HCT116 (cell line): ENCODE measurements around the gene DUSP28.

Experiments used
- EGR1 ChIP-seq: IDR thresholded peaks from 2 replicates; pipeline ENCODE4 v1.6.1; 2012; ENCODE audit warnings: low read depth
- ELF1 ChIP-seq: IDR thresholded peaks from 2 replicates; pipeline ENCODE4 v1.6.1; 2012; ENCODE audit warnings: low read depth, borderline replicate concordance
- JUND ChIP-seq: IDR thresholded peaks from 2 replicates; pipeline ENCODE4 v1.6.1; 2012
- POLR2A ChIP-seq: IDR thresholded peaks from 2 replicates; pipeline ENCODE4 v1.7.0; 2011; ENCODE audit warnings: borderline replicate concordance; ENCODE audit not compliant: insufficient read depth, insufficient read length; ENCODE audit errors: extremely low read depth
- YY1 ChIP-seq: IDR thresholded peaks from 2 replicates; pipeline ENCODE4 v1.6.1; 2011; ENCODE audit warnings: low read length, low read depth, moderate library complexity, mild to moderate bottlenecking; ENCODE audit not compliant: insufficient replicate concordance; ENCODE audit errors: extremely low read depth
- TF ChIP-seq, protein P1 (sequence below), 3 experiments: fragments of 200-600 bp in 1 of 3; sonication (generic) in 1 of 3; IDR thresholded peaks in 2 of 3; conservative IDR thresholded peaks in 1 of 3; 2 replicates each; pipeline ENCODE4 v1.5.1; 2012 to 2017; ENCODE audit warnings: low read depth in 2 of 3, low read length in 2 of 3, antibody characterized with exemption in 1 of 3, borderline replicate concordance in 1 of 3, control low read depth in 1 of 3, mild to moderate bottlenecking in 1 of 3, mixed read lengths in 1 of 3, mixed run types in 1 of 3, moderate library complexity in 1 of 3; ENCODE audit not compliant: insufficient read depth in 1 of 3
- TF ChIP-seq, protein P2 (sequence below): IDR thresholded peaks from 2 replicates; pipeline ENCODE4 v1.6.1; 2012

DNA sequence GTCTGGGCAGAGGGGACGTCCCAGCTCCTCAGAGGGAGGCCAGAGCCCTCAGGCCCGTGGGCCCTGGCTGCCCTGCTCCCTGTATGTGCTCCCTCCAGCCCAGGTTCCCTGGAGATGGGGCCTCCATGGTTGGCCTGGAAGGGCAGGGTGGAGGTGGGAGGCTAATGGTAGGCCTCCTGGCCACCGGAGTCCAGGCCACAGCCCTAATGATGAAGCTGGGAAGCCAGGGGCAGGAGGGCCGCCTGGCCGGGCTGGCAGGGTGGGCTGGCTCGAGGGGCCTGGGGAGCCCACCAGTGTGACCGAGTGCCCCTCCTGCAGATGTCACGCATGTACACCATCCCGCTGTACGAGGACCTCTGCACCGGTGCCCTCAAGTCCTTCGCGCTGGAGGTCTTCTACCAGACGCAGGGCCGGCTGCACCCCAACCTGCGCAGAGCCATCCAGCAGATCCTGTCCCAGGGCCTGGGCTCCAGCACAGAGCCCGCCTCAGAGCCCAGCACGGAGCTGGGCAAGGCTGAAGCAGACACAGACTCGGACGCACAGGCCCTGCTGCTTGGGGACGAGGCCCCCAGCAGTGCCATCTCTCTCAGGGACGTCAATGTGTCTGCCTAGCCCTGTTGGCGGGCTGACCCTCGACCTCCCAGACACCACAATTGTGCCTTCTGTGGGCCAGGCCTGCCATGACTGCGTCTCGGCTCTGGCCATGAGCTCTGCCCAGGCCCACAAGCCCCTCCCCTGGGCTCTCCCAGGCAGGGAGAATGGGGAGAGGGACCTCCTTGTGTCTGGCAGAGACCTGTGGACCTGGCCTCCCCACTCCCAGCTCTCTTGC, 17.3 kb downstream of the DUSP28 start:
- no peak for TF ChIP-seq ELF1
- TF ChIP-seq, protein P1, sequence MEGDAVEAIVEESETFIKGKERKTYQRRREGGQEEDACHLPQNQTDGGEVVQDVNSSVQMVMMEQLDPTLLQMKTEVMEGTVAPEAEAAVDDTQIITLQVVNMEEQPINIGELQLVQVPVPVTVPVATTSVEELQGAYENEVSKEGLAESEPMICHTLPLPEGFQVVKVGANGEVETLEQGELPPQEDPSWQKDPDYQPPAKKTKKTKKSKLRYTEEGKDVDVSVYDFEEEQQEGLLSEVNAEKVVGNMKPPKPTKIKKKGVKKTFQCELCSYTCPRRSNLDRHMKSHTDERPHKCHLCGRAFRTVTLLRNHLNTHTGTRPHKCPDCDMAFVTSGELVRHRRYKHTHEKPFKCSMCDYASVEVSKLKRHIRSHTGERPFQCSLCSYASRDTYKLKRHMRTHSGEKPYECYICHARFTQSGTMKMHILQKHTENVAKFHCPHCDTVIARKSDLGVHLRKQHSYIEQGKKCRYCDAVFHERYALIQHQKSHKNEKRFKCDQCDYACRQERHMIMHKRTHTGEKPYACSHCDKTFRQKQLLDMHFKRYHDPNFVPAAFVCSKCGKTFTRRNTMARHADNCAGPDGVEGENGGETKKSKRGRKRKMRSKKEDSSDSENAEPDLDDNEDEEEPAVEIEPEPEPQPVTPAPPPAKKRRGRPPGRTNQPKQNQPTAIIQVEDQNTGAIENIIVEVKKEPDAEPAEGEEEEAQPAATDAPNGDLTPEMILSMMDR (IDR thresholded peaks at IDR 0.05 in 2 of 3, conservative IDR thresholded peaks at IDR 0.05 in 1 of 3; ENCODE audit: borderline replicate concordance in 1 of 3, insufficient read depth in 1 of 3, low read depth in 2 of 3, low read length in 2 of 3), result no peak
- TF ChIP-seq JUND, result no peak
- TF ChIP-seq EGR1, result no peak
- TF ChIP-seq, protein P2, sequence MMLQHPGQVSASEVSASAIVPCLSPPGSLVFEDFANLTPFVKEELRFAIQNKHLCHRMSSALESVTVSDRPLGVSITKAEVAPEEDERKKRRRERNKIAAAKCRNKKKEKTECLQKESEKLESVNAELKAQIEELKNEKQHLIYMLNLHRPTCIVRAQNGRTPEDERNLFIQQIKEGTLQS, result no peak
- TF ChIP-seq POLR2A, result no peak
- TF ChIP-seq YY1, result no peak
